NB4 (cell line): ENCODE data around the gene RBM27.

Source experiments
- DNase-seq: peaks from one replicate; pipeline ENCODE4 v3.0.0; 2010; ENCODE audit warnings: low read depth
- H3K4me3 ChIP-seq: one replicate; pipeline ENCODE4 v1.5.1; 2011; ENCODE audit warnings: mild to moderate bottlenecking, low read depth, low read length, moderate library complexity
- MYC ChIP-seq: IDR thresholded peaks from 2 replicates; pipeline ENCODE4 v1.6.1; 2011; ENCODE audit warnings: low read depth, low read length
- POLR2A ChIP-seq: IDR thresholded peaks from 2 replicates; pipeline ENCODE4 v1.6.1; 2011; ENCODE audit warnings: mild to moderate bottlenecking; ENCODE audit not compliant: insufficient read length; ENCODE audit errors: extremely low read depth
- TF ChIP-seq, protein P1 (sequence below): IDR thresholded peaks from 2 replicates; pipeline ENCODE4 v1.6.1; 2011; ENCODE audit warnings: low read depth, low read length
- TF ChIP-seq, protein P2 (sequence below): IDR thresholded peaks from one replicate; pipeline ENCODE4 v1.5.1; 2012; ENCODE audit warnings: low read depth, low read length

The RBM27 gene, protein sequence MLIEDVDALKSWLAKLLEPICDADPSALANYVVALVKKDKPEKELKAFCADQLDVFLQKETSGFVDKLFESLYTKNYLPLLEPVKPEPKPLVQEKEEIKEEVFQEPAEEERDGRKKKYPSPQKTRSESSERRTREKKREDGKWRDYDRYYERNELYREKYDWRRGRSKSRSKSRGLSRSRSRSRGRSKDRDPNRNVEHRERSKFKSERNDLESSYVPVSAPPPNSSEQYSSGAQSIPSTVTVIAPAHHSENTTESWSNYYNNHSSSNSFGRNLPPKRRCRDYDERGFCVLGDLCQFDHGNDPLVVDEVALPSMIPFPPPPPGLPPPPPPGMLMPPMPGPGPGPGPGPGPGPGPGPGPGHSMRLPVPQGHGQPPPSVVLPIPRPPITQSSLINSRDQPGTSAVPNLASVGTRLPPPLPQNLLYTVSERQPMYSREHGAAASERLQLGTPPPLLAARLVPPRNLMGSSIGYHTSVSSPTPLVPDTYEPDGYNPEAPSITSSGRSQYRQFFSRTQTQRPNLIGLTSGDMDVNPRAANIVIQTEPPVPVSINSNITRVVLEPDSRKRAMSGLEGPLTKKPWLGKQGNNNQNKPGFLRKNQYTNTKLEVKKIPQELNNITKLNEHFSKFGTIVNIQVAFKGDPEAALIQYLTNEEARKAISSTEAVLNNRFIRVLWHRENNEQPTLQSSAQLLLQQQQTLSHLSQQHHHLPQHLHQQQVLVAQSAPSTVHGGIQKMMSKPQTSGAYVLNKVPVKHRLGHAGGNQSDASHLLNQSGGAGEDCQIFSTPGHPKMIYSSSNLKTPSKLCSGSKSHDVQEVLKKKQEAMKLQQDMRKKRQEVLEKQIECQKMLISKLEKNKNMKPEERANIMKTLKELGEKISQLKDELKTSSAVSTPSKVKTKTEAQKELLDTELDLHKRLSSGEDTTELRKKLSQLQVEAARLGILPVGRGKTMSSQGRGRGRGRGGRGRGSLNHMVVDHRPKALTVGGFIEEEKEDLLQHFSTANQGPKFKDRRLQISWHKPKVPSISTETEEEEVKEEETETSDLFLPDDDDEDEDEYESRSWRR

DNA sequence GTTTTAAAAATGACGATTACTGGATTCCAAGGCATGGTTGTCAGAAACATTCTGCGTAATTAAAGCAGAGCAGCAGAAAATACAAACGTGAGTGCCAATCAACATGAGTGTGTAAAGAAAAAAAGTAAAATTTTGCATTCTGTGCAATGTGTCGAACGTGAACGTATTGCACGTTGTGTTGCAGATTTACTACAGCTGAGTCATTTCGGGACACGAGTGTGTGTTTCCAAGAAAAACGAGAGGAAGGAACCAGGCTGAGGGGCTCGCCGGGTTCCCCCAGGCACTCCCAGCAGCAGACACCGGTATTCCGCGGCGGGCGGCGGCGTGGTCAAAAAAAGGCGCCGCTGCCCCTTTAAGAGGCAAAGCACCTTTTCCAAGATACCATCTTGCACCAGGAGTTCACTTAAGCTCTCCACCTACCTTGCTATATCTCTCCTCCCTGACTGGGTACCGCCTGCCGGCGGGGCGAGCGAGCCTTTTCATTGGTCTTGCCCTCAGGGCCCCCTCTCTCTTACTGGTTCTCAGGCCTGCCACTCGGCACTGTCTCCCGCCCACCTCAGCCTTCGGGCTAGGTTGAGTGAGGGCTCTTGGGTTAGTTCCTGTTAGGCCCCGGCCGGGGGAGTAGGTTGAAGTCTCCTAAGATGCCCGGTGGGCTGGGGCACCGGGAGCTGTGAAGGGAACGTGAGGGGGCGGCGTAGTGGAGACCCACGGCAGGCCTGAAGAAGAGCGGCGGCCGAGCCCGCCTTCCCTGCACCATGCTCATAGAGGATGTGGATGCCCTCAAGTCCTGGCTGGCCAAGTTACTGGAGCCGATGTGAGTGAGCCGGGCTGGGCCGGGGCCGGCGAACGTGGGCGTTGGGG is at the start of gene RBM27:
Gene RBM27, plus strand, starts transcription at position 595 of the 861 bp plus-strand sequence. Its CDS starts 161 bp downstream, at position 756.
- peak; percentile 99 for DNase-seq
- TF ChIP-seq MYC (peak; percentile 77; the same call in 1 of the 2 replicates), POLR2A (peak; percentile 45)
- TF ChIP-seq, protein P1, sequence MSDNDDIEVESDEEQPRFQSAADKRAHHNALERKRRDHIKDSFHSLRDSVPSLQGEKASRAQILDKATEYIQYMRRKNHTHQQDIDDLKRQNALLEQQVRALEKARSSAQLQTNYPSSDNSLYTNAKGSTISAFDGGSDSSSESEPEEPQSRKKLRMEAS = peak; percentile 79
- TF ChIP-seq, protein P2, sequence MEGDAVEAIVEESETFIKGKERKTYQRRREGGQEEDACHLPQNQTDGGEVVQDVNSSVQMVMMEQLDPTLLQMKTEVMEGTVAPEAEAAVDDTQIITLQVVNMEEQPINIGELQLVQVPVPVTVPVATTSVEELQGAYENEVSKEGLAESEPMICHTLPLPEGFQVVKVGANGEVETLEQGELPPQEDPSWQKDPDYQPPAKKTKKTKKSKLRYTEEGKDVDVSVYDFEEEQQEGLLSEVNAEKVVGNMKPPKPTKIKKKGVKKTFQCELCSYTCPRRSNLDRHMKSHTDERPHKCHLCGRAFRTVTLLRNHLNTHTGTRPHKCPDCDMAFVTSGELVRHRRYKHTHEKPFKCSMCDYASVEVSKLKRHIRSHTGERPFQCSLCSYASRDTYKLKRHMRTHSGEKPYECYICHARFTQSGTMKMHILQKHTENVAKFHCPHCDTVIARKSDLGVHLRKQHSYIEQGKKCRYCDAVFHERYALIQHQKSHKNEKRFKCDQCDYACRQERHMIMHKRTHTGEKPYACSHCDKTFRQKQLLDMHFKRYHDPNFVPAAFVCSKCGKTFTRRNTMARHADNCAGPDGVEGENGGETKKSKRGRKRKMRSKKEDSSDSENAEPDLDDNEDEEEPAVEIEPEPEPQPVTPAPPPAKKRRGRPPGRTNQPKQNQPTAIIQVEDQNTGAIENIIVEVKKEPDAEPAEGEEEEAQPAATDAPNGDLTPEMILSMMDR = no peak
- peak within 1 kb of the TSS; percentile 72 for H3K4me3 ChIP-seq

DNA sequence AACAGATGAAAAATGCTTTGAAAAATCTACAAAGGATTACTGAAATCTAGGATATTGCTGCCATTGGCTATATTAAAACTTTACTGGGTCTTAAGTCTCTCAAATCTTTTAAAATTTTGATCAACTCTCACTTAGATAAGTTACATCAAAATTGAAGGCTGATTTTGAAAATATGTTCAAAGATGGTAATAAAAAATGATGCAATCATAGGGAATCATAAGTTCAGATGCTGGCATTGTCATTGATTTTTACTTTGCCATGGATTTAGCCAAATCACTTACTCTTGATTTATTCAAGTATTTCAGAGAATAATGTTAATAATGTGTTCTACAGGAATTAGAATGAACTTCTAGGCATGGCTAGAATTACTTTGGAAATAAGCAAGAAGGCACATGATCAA is 45.1 kb upstream of the RBM27 start:
- no peak overlapping the region for H3K4me3 ChIP-seq
- no peak for DNase-seq
- no peak for TF ChIP-seq POLR2A
- no peak for TF ChIP-seq MYC
- TF ChIP-seq, protein P2 = no peak
- TF ChIP-seq, protein P1 = no peak

DNA sequence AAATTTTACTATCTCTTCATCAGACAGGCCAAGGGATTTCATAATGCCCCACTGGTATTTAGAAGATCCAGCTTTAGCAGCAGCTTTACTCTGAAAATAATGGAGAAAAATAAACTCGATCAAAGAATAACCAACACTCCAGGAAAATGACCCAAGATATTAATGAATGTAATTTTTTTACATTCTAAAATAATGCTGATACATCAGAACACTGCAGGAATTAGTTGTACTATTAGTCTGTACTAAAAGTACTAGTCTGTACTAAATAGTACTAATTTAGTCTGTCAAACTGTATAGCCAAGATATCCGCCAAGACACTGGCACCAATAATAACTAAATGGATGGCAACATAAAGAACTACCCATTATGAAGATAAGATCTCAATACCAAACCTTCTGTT is 39.0 kb upstream of the RBM27 start:
- TF ChIP-seq, protein P1 = no peak
- TF ChIP-seq POLR2A (no peak), MYC (no peak)
- TF ChIP-seq, protein P2 = no peak
- no peak overlapping the region for H3K4me3 ChIP-seq
- no peak for DNase-seq

DNA sequence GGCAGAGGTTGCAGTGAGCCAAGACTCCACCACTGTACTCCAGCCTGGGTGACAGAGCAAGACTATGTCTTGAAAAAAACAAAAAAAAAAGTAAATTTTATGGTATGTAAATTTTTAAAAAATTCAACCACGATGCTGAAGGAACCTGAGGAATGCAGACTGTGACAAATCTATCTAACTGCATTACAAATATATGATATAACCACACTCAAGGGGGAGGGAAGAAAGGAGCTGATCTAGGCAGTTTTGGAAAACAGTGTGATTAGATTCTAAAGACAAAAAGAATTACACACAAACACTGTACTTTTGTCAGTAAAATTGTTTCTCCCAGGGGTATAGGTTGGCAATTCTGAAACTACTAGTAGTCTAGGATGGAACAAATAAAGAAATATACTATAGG is 37.9 kb upstream of the RBM27 start:
- TF ChIP-seq POLR2A (no peak), MYC (no peak)
- TF ChIP-seq, protein P1 = no peak
- TF ChIP-seq, protein P2 = no peak
- DNase-seq = no peak
- no peak overlapping the region for H3K4me3 ChIP-seq

DNA sequence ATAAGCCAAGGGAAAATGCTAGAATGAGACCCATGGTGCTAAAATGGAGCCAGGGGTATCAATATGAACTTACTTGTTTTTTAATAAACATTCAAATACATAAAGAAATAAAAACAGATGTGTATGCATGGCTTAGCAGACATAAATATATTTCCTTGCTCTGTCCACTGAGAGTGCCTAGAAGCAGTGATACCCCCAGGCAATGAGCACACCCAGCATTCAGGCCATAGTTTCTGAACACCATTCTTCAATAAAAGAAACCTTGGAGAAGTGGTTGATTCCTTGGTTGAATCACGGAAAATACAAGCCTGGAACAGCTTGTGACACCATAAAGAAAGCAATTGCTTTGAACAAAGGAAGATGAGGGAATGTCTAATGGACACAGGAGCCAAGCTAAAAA is 37.5 kb upstream of the RBM27 start:
- no peak overlapping the region for H3K4me3 ChIP-seq
- TF ChIP-seq MYC = no peak
- TF ChIP-seq, protein P1 = no peak
- TF ChIP-seq, protein P2 = no peak
- no peak for TF ChIP-seq POLR2A
- no peak for DNase-seq
